ENCODE data around the gene NPHP1. TPM values are rescaled to one million over a fixed set of nuclear protein-coding genes. Genes with fewer than 3 reads are reported as not detected.

The NPHP1 gene
- total RNA-seq, 1 experiment from 2014 or later, result 3.1 TPM

GRCh38 chr2:110121052-110121334 lies 83.8 kb downstream of the NPHP1 start:
- Mint-ChIP-seq H3K27me3 (ENCODE audit: insufficient read depth, unreplicated experiment) (no peaks in the 10 kb centered on the region), H3K27ac (ENCODE audit: unreplicated experiment) (no peak overlapping the region), H3K4me3 (ENCODE audit: unreplicated experiment) (no peak overlapping the region), H3K36me3 (ENCODE audit: insufficient read depth, unreplicated experiment) (no peaks in the 10 kb centered on the region), H3K4me1 (ENCODE audit: low read depth, unreplicated experiment) (no peaks in the 10 kb centered on the region), H3K9me3 (ENCODE audit: unreplicated experiment) (no peaks in the 10 kb centered on the region)
- Histone ChIP-seq H3K36me3 (ENCODE audit: control insufficient read depth, insufficient read depth, low read length) (no peaks in the 10 kb centered on the region), H3K9me3 (no peaks in the 10 kb centered on the region), H3K4me1 (peaks cover 6% of the 10 kb centered on the region), H3K27me3 (replicated peaks; ENCODE audit: control insufficient read depth, insufficient read depth, low read length) (no peaks in the 10 kb centered on the region), H3K4me3 (ENCODE audit: low read depth, low read length) (no peak overlapping the region)
- CTCF ChIA-PET, result no interaction called here
- BruUV-seq (replicated peaks), result no TSS peak
- intact Hi-C loops (cut with micrococcal nuclease; ENCODE audit: unreplicated experiment), result no loop called here
- no peak for DNase-seq
- POLR2A ChIA-PET, result no interaction called here
- no peak for TF ChIP-seq CTCF (IDR thresholded peaks at IDR 0.05; ENCODE audit: insufficient read depth in 1 of 2, low read depth in 1 of 2, low read length in 1 of 2, severe bottlenecking in 1 of 2, unreplicated experiment in 1 of 2)

- no peaks in the 10 kb centered on the region for H3K9me3 ChIP-seq
- ChIA-PET CTCF (no interaction called here), POLR2A (no interaction called here)
- no peaks in the 10 kb centered on the region for H3K27me3 Mint-ChIP-seq (ENCODE audit: insufficient read depth, unreplicated experiment)
- H3K4me3 ChIP-seq (ENCODE audit: low read depth, low read length), result no peak overlapping the region
- BruUV-seq (replicated peaks), result no TSS peak
- H3K36me3 Mint-ChIP-seq (ENCODE audit: insufficient read depth, unreplicated experiment), result no peaks in the 10 kb centered on the region
- no peak overlapping the region for H3K4me3 Mint-ChIP-seq (ENCODE audit: unreplicated experiment)
- TF ChIP-seq CTCF (IDR thresholded peaks at IDR 0.05; ENCODE audit: insufficient read depth in 1 of 2, low read depth in 1 of 2, low read length in 1 of 2, severe bottlenecking in 1 of 2, unreplicated experiment in 1 of 2), result no peak
- H3K27me3 ChIP-seq (replicated peaks; ENCODE audit: control insufficient read depth, insufficient read depth, low read length), result no peaks in the 10 kb centered on the region
- H3K27ac Mint-ChIP-seq (ENCODE audit: unreplicated experiment), result no peak overlapping the region
- DNase-seq, result no peak
- no peaks in the 10 kb centered on the region for H3K9me3 Mint-ChIP-seq (ENCODE audit: unreplicated experiment)
- intact Hi-C loops (cut with micrococcal nuclease; ENCODE audit: unreplicated experiment), result no loop called here
- no peaks in the 10 kb centered on the region for H3K4me1 Mint-ChIP-seq (ENCODE audit: low read depth, unreplicated experiment)
- H3K36me3 ChIP-seq (ENCODE audit: control insufficient read depth, insufficient read depth, low read length), result no peaks in the 10 kb centered on the region
- peaks cover 7% of the 10 kb centered on the region for H3K4me1 ChIP-seq
Observed at GRCh38 chr2:110120171-110121051, 84.4 kb downstream of the NPHP1 start.

- Mint-ChIP-seq H3K9me3 (ENCODE audit: unreplicated experiment) (no peaks in the 10 kb centered on the region), H3K4me1 (ENCODE audit: low read depth, unreplicated experiment) (no peaks in the 10 kb centered on the region), H3K27me3 (ENCODE audit: insufficient read depth, unreplicated experiment) (no peaks in the 10 kb centered on the region), H3K36me3 (ENCODE audit: insufficient read depth, unreplicated experiment) (peaks cover 6% of the 10 kb centered on the region), H3K4me3 (ENCODE audit: unreplicated experiment) (peak overlapping the region; percentile 76), H3K27ac (ENCODE audit: unreplicated experiment) (no peak overlapping the region)
- ChIA-PET POLR2A (no interaction called here), CTCF (interaction anchor here (1.0 to 2.0 kb wide), 3 partner anchors 9 to 17 kb away, joined by 4 to 14 read pairs (median 6); no protein-coding TSS in a partner anchor)
- no TSS peak for BruUV-seq (replicated peaks)
- no peaks in the 10 kb centered on the region for H3K27me3 ChIP-seq (replicated peaks; ENCODE audit: control insufficient read depth, insufficient read depth, low read length)
- peaks cover 13% of the 10 kb centered on the region for H3K4me1 ChIP-seq
- intact Hi-C loops (cut with micrococcal nuclease; ENCODE audit: unreplicated experiment), result no loop called here
- peak; percentile 57 to 62 for DNase-seq
- no peaks in the 10 kb centered on the region for H3K36me3 ChIP-seq (ENCODE audit: control insufficient read depth, insufficient read depth, low read length)
- peak overlapping the region; percentile 81 for H3K4me3 ChIP-seq (ENCODE audit: low read depth, low read length)
- no peaks in the 10 kb centered on the region for H3K9me3 ChIP-seq
- TF ChIP-seq CTCF (IDR thresholded peaks at IDR 0.05; ENCODE audit: insufficient read depth in 1 of 2, low read depth in 1 of 2, low read length in 1 of 2, severe bottlenecking in 1 of 2, unreplicated experiment in 1 of 2), result peak; percentile 55 to 68
Observed at GRCh38 chr2:110116033-110116710, 88.6 kb downstream of the NPHP1 start.
